PC-3 (cell line): ENCODE measurements around the gene ZSCAN30.

Experiments used
- EZH2 ChIP-seq: fragments of 300-600 bp; sonication (generic); IDR thresholded peaks from one replicate; pipeline ENCODE4 v1.6.1; 2017; ENCODE audit warnings: antibody characterized with exemption, mild to moderate bottlenecking, low read length; ENCODE audit not compliant: unreplicated experiment
- TF ChIP-seq, protein P1 (sequence below): fragments of 300-600 bp; sonication (generic); conservative IDR thresholded peaks from 2 replicates; pipeline ENCODE4 v1.5.1; 2017; ENCODE audit warnings: antibody characterized with exemption, low read depth, mild to moderate bottlenecking, low read length

DNA sequence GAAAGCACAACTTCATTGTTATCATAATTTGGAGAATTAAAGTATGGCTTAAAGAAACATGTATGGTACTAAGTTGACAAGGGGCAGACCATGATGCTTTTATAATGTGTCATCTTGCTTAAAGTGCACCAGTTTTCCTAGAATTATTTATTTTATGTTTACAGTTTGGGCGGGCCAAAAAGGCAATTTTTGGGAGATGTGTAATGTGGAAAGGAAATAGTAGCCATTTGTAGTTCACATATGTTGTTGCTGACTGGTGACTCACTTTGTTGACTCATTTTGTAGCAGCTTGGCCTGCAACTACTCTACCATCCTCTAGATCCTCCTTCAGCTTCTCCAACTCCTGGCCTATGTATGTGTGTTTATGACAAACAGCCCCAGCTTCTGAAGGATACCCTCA lies 7.7 kb downstream of the ZSCAN30 start:
- TF ChIP-seq, protein P1, sequence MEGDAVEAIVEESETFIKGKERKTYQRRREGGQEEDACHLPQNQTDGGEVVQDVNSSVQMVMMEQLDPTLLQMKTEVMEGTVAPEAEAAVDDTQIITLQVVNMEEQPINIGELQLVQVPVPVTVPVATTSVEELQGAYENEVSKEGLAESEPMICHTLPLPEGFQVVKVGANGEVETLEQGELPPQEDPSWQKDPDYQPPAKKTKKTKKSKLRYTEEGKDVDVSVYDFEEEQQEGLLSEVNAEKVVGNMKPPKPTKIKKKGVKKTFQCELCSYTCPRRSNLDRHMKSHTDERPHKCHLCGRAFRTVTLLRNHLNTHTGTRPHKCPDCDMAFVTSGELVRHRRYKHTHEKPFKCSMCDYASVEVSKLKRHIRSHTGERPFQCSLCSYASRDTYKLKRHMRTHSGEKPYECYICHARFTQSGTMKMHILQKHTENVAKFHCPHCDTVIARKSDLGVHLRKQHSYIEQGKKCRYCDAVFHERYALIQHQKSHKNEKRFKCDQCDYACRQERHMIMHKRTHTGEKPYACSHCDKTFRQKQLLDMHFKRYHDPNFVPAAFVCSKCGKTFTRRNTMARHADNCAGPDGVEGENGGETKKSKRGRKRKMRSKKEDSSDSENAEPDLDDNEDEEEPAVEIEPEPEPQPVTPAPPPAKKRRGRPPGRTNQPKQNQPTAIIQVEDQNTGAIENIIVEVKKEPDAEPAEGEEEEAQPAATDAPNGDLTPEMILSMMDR, result no peak
- TF ChIP-seq EZH2, result no peak
